ENCODE measurements around the gene RCHY1.

Gene RCHY1

DNA sequence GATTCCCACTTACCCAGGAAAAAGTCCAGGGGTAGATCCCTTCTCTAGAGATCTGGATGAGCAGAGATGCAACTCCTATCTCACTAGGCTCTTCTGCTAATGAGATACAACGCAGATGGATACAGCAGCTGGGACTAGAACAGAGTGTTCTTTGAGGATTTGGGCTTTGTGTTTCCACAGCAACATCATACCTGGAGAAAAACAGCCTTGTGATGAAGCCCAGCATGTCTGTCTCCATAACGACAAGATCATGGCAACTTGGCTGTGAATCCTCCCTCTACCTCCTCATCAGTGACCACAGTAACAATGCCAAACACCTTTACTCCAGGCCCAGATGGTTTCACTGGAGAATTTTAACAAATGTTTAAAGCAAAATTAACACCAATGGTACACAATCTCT is 80.1 kb downstream of the RCHY1 start:
- no peak for TF ChIP-seq POLR2AphosphoS5 (IDR thresholded peaks at IDR 0.05; ENCODE audit: low read depth, low read length)

DNA sequence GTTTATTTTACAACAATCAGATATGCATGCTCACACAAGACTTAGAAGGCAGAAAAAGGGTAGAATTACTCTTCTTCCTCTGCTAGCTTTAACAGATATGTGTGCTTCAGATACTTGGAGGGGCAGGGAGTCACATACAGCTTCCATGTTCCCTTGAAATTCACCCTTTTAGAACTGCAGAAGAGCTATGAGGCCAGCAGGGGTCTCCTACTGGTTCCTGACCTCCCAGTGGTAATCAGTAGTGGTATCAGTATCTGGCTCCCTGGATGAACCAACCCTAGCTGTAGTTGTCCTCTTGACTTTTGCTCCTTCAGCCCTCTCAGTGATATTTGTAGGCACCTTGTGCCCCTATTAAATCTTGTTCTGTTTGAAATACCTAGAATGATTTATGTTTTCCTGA is 81.5 kb downstream of the RCHY1 start:
- TF ChIP-seq POLR2AphosphoS5 (IDR thresholded peaks at IDR 0.05; ENCODE audit: low read depth, low read length) (no peak), SIN3A (IDR thresholded peaks at IDR 0.05; ENCODE audit: borderline replicate concordance, insufficient read depth, low read length) (no peak), FOXP2 (optimal IDR thresholded peaks at IDR 0.05; ENCODE audit: borderline replicate concordance, extremely low read depth, extremely low read length, insufficient read depth) (no peak), TAF1 (IDR thresholded peaks at IDR 0.05; ENCODE audit: borderline replicate concordance, insufficient read depth, low read length) (no peak)
- TF ChIP-seq, protein P1, sequence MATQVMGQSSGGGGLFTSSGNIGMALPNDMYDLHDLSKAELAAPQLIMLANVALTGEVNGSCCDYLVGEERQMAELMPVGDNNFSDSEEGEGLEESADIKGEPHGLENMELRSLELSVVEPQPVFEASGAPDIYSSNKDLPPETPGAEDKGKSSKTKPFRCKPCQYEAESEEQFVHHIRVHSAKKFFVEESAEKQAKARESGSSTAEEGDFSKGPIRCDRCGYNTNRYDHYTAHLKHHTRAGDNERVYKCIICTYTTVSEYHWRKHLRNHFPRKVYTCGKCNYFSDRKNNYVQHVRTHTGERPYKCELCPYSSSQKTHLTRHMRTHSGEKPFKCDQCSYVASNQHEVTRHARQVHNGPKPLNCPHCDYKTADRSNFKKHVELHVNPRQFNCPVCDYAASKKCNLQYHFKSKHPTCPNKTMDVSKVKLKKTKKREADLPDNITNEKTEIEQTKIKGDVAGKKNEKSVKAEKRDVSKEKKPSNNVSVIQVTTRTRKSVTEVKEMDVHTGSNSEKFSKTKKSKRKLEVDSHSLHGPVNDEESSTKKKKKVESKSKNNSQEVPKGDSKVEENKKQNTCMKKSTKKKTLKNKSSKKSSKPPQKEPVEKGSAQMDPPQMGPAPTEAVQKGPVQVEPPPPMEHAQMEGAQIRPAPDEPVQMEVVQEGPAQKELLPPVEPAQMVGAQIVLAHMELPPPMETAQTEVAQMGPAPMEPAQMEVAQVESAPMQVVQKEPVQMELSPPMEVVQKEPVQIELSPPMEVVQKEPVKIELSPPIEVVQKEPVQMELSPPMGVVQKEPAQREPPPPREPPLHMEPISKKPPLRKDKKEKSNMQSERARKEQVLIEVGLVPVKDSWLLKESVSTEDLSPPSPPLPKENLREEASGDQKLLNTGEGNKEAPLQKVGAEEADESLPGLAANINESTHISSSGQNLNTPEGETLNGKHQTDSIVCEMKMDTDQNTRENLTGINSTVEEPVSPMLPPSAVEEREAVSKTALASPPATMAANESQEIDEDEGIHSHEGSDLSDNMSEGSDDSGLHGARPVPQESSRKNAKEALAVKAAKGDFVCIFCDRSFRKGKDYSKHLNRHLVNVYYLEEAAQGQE (IDR thresholded peaks at IDR 0.05; ENCODE audit: insufficient read depth in 1 of 2, low read depth in 2 of 2, low read length in 2 of 2), result no peak

DNA sequence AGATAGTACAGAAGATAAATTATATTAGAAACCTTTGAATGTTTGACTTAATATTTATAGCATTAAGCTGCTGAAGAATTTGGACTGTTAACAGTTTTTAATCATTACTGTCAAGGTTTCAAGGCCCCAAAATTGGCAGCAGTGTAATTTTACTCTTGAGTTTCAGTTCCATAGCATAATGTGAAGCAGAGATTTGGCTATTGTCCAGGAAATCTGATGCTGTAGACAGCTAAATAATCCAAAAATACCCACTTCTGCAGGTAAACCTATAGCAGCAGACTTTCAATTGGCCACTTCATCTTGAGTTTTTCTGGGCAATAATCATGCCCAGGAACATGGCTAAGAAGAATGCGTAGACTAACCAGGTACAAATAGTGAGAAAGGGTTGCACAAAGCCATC is 85.0 kb downstream of the RCHY1 start:
- TF ChIP-seq FOXP2 (optimal IDR thresholded peaks at IDR 0.05; ENCODE audit: borderline replicate concordance, extremely low read depth, extremely low read length, insufficient read depth), result no peak
- no peak for TF ChIP-seq TAF1 (IDR thresholded peaks at IDR 0.05; ENCODE audit: borderline replicate concordance, insufficient read depth, low read length)
- TF ChIP-seq, protein P1 (IDR thresholded peaks at IDR 0.05; ENCODE audit: insufficient read depth in 1 of 2, low read depth in 2 of 2, low read length in 2 of 2), result no peak
- no peak for TF ChIP-seq POLR2AphosphoS5 (IDR thresholded peaks at IDR 0.05; ENCODE audit: low read depth, low read length)
- no peak for TF ChIP-seq SIN3A (IDR thresholded peaks at IDR 0.05; ENCODE audit: borderline replicate concordance, insufficient read depth, low read length)
